ENCODE measurements around the gene NTM.

The NTM gene

DNA sequence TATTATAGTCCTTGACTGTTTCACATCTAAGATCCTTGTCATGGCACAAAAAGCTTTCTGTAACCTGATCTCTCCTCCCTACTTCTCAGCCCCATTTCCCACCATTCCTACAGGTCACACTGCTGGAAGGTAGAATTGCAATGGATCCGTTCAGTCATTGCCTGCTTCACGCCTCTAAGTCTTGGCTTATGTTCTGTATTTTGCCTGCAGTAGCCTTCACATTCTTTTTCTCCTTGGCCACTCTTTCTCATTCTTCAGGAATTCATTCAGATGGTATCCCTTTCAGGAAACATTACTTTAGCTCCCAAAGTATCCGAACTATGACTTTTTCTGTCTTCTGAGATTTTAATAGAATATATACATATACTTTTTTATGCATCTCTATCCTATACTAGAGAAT, 731.5 kb downstream of the NTM start:
- TF ChIP-seq CTCF (IDR thresholded peaks at IDR 0.05; ENCODE audit: low read depth, low read length, missing control alignments) = no peak
- DNase-seq (ENCODE audit: low read depth) = no peak

DNA sequence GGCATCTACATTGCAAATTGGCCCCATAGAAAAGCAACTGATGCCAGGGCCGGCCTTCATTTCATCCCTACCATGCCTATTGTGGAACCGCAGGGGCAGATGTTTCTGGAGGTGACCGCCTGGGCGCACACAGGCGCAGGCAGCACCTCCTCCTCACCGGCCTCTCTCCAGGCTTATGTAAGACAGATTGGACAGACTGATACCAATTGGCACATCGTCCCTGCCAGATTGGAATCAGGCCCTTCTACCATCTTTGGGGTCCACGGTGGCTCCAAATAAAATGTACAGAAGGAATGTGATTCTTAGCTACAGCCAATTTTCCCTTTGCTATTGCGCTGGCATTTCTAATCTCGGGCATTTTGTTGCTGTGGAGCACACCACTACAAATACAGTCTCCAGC, 732.6 kb downstream of the NTM start:
- H3K4me3 ChIP-seq (ENCODE audit: low read depth, low read length) = no peak overlapping the region
- no peak for DNase-seq (ENCODE audit: low read depth)
- TF ChIP-seq CTCF (IDR thresholded peaks at IDR 0.05; ENCODE audit: low read depth, low read length, missing control alignments) = no peak

More for the DNA sequence above, 731.5 kb downstream of the NTM start:
- no peak overlapping the region for H3K4me3 ChIP-seq (ENCODE audit: low read depth, low read length)

GRCh38 chr11:132106096-132106982, 735.9 kb downstream of the NTM start:
- DNase-seq (ENCODE audit: low read depth) = no peak
- H3K4me3 ChIP-seq (ENCODE audit: low read depth, low read length) = no peak overlapping the region
- TF ChIP-seq CTCF (IDR thresholded peaks at IDR 0.05; ENCODE audit: low read depth, low read length, missing control alignments) = no peak

- no peak overlapping the region for H3K4me3 ChIP-seq (ENCODE audit: low read depth, low read length)
- no peak for TF ChIP-seq CTCF (IDR thresholded peaks at IDR 0.05; ENCODE audit: low read depth, low read length, missing control alignments)
- DNase-seq (ENCODE audit: low read depth) = no peak
These were observed 740.9 kb downstream of the NTM start for GRCh38 chr11:132111316-132111715.

- no peak overlapping the region for H3K4me3 ChIP-seq (ENCODE audit: low read depth, low read length)
- no peak for DNase-seq (ENCODE audit: low read depth)
- TF ChIP-seq CTCF (IDR thresholded peaks at IDR 0.05; ENCODE audit: low read depth, low read length, missing control alignments) = no peak
These were observed 741.4 kb downstream of the NTM start for GRCh38 chr11:132111838-132112237.

- DNase-seq (ENCODE audit: low read depth) = no peak
- no peak overlapping the region for H3K4me3 ChIP-seq (ENCODE audit: low read depth, low read length)
- no peak for TF ChIP-seq CTCF (IDR thresholded peaks at IDR 0.05; ENCODE audit: low read depth, low read length, missing control alignments)
These were observed 742.4 kb downstream of the NTM start for GRCh38 chr11:132112846-132113245.

- H3K4me3 ChIP-seq (ENCODE audit: low read depth, low read length) = no peak overlapping the region
- no peak for DNase-seq (ENCODE audit: low read depth)
- TF ChIP-seq CTCF (IDR thresholded peaks at IDR 0.05; ENCODE audit: low read depth, low read length, missing control alignments) = peak; percentile 51
These were observed 743.8 kb downstream of the NTM start for GRCh38 chr11:132114185-132114584.

Data from GM12864 (cell line).